ENCODE measurements around the gene BICDL1.
"Not testable (repeated sequence)": the region's sequence is repeated elsewhere in the genome, so short reads cannot be mapped to it uniquely, and the experiment has no call there.

BICDL1 gene

GRCh38 chr12:119988472-119989360, at the start of gene BICDL1:
Gene BICDL1, plus strand, starts transcription at chr12:119989236. Its CDS starts 633 bp downstream, at chr12:119989869.
- H3K27me3 Mint-ChIP-seq = no peaks in the 10 kb centered on the region
- peaks cover 9% of the 10 kb centered on the region for H3K4me1 Mint-ChIP-seq
- peak within 1 kb of the TSS; percentile 85 for H3K4me3 Mint-ChIP-seq
- ATAC-seq (ENCODE audit: low read depth) (peak; percentile 79), DNase-seq (ENCODE audit: low spot score in 2 of 2) (peak; percentile 94 to 95)
- H3K36me3 Mint-ChIP-seq = no peaks in the 10 kb centered on the region
- peak within 1 kb of the TSS; percentile 92 for H3K27ac Mint-ChIP-seq
- H3K9me3 Mint-ChIP-seq = no peaks in the 10 kb centered on the region

GRCh38 chr12:119940897-119941296, 48.1 kb upstream of the BICDL1 start:
- Mint-ChIP-seq H3K36me3 (no peaks in the 10 kb centered on the region), H3K4me1 (no peaks in the 10 kb centered on the region), H3K9me3 (no peaks in the 10 kb centered on the region), H3K27ac (no peak overlapping the region), H3K4me3 (no peak overlapping the region), H3K27me3 (peaks cover 6% of the 10 kb centered on the region)
- DNase-seq (ENCODE audit: low spot score in 2 of 2) = no peak
- no peak for ATAC-seq (ENCODE audit: low read depth)

GRCh38 chr12:119942386-119942785, 46.6 kb upstream of the BICDL1 start:
- DNase-seq (ENCODE audit: low spot score in 2 of 2) = no peak
- Mint-ChIP-seq H3K27ac (no peak overlapping the region), H3K36me3 (no peaks in the 10 kb centered on the region), H3K27me3 (peaks cover 6% of the 10 kb centered on the region), H3K9me3 (no peaks in the 10 kb centered on the region), H3K4me3 (no peak overlapping the region), H3K4me1 (no peaks in the 10 kb centered on the region)
- ATAC-seq (ENCODE audit: low read depth) = no peak

GRCh38 chr12:119946213-119946612, 42.8 kb upstream of the BICDL1 start:
- no peak for ATAC-seq (ENCODE audit: low read depth)
- H3K36me3 Mint-ChIP-seq = no peaks in the 10 kb centered on the region
- H3K4me1 Mint-ChIP-seq = no peaks in the 10 kb centered on the region
- H3K27me3 Mint-ChIP-seq = peaks cover 8% of the 10 kb centered on the region
- no peak overlapping the region for H3K27ac Mint-ChIP-seq
- DNase-seq (ENCODE audit: low spot score in 2 of 2) = no peak
- H3K9me3 Mint-ChIP-seq = no peaks in the 10 kb centered on the region
- no peak overlapping the region for H3K4me3 Mint-ChIP-seq

GRCh38 chr12:119949145-119949544, 39.9 kb upstream of the BICDL1 start:
- no peaks in the 10 kb centered on the region for H3K9me3 Mint-ChIP-seq

GRCh38 chr12:119949594-119949993, 39.4 kb upstream of the BICDL1 start:
- Mint-ChIP-seq H3K4me1 (no peaks in the 10 kb centered on the region), H3K36me3 (no peaks in the 10 kb centered on the region), H3K27me3 (peaks cover 6% of the 10 kb centered on the region), H3K27ac (no peak overlapping the region), H3K9me3 (no peaks in the 10 kb centered on the region), H3K4me3 (no peak overlapping the region)
- ATAC-seq (ENCODE audit: low read depth) (no peak), DNase-seq (ENCODE audit: low spot score in 2 of 2) (no peak)

More at GRCh38 chr12:119949145-119949544, 39.9 kb upstream of the BICDL1 start:
- Mint-ChIP-seq H3K36me3 (no peaks in the 10 kb centered on the region), H3K4me3 (no peak overlapping the region), H3K27ac (no peak overlapping the region), H3K4me1 (no peaks in the 10 kb centered on the region), H3K27me3 (peaks cover 6% of the 10 kb centered on the region)
- ATAC-seq (ENCODE audit: low read depth) (no peak), DNase-seq (ENCODE audit: low spot score in 2 of 2) (no peak)

GRCh38 chr12:119956047-119956446, 33.0 kb upstream of the BICDL1 start:
- ATAC-seq (ENCODE audit: low read depth) = no peak

GRCh38 chr12:119957135-119957534, 31.9 kb upstream of the BICDL1 start:
- no peak overlapping the region for H3K27ac Mint-ChIP-seq
- H3K4me1 Mint-ChIP-seq = no peaks in the 10 kb centered on the region
- H3K27me3 Mint-ChIP-seq = peaks cover 3% of the 10 kb centered on the region
- no peaks in the 10 kb centered on the region for H3K36me3 Mint-ChIP-seq
- ATAC-seq (ENCODE audit: low read depth) = no peak
- DNase-seq (ENCODE audit: low spot score in 2 of 2) = no peak
- peaks cover 10% of the 10 kb centered on the region for H3K9me3 Mint-ChIP-seq
- H3K4me3 Mint-ChIP-seq = no peak overlapping the region

More at GRCh38 chr12:119956047-119956446, 33.0 kb upstream of the BICDL1 start:
- Mint-ChIP-seq H3K27ac (no peak overlapping the region), H3K4me3 (no peak overlapping the region), H3K36me3 (no peaks in the 10 kb centered on the region), H3K4me1 (no peaks in the 10 kb centered on the region), H3K9me3 (peaks cover 10% of the 10 kb centered on the region), H3K27me3 (peaks cover 3% of the 10 kb centered on the region)
- DNase-seq (ENCODE audit: low spot score in 2 of 2) = no peak

- peaks cover 10% of the 10 kb centered on the region for H3K9me3 Mint-ChIP-seq
- H3K4me1 Mint-ChIP-seq = no peaks in the 10 kb centered on the region
- no peaks in the 10 kb centered on the region for H3K36me3 Mint-ChIP-seq
- no peak for ATAC-seq (ENCODE audit: low read depth)
- no peak overlapping the region for H3K4me3 Mint-ChIP-seq
- no peak overlapping the region for H3K27ac Mint-ChIP-seq
- DNase-seq (ENCODE audit: low spot score in 2 of 2) = no peak
- H3K27me3 Mint-ChIP-seq = peaks cover 5% of the 10 kb centered on the region
These were observed 29.6 kb upstream of the BICDL1 start for GRCh38 chr12:119959435-119959834.

GRCh38 chr12:119964123-119964522, 24.9 kb upstream of the BICDL1 start:
- H3K36me3 Mint-ChIP-seq = no peaks in the 10 kb centered on the region

GRCh38 chr12:119964929-119965328, 24.1 kb upstream of the BICDL1 start:
- no peaks in the 10 kb centered on the region for H3K4me1 Mint-ChIP-seq
- H3K4me3 Mint-ChIP-seq = no peak overlapping the region
- ATAC-seq (ENCODE audit: low read depth) (no peak), DNase-seq (ENCODE audit: low spot score in 2 of 2) (no peak)
- no peaks in the 10 kb centered on the region for H3K9me3 Mint-ChIP-seq
- H3K27me3 Mint-ChIP-seq = peaks cover 5% of the 10 kb centered on the region
- H3K36me3 Mint-ChIP-seq = no peaks in the 10 kb centered on the region
- no peak overlapping the region for H3K27ac Mint-ChIP-seq

More at GRCh38 chr12:119964123-119964522, 24.9 kb upstream of the BICDL1 start:
- H3K4me1 Mint-ChIP-seq = no peaks in the 10 kb centered on the region
- no peak for DNase-seq (ENCODE audit: low spot score in 2 of 2)
- no peaks in the 10 kb centered on the region for H3K9me3 Mint-ChIP-seq
- no peak overlapping the region for H3K27ac Mint-ChIP-seq
- ATAC-seq (ENCODE audit: low read depth) = no peak
- peaks cover 5% of the 10 kb centered on the region for H3K27me3 Mint-ChIP-seq
- H3K4me3 Mint-ChIP-seq = no peak overlapping the region

GRCh38 chr12:119980242-119980641, 8.8 kb upstream of the BICDL1 start:
- Mint-ChIP-seq H3K9me3 (no peaks in the 10 kb centered on the region), H3K4me3 (no peak overlapping the region)

GRCh38 chr12:119980702-119981101, 8.3 kb upstream of the BICDL1 start:
- not testable (repeated sequence) for H3K27ac Mint-ChIP-seq; ATAC-seq (ENCODE audit: low read depth)

More at GRCh38 chr12:119980242-119980641, 8.8 kb upstream of the BICDL1 start:
- ATAC-seq (ENCODE audit: low read depth) (no peak), DNase-seq (ENCODE audit: low spot score in 2 of 2) (no peak)
- Mint-ChIP-seq H3K27ac (no peak overlapping the region), H3K4me1 (no peaks in the 10 kb centered on the region), H3K27me3 (peaks cover 9% of the 10 kb centered on the region), H3K36me3 (no peaks in the 10 kb centered on the region)

GRCh38 chr12:119989361-119989730, 310 bp downstream of the BICDL1 start:
- H3K27ac Mint-ChIP-seq = no peak overlapping the region
- H3K9me3 Mint-ChIP-seq = no peaks in the 10 kb centered on the region
- no peaks in the 10 kb centered on the region for H3K36me3 Mint-ChIP-seq
- DNase-seq (ENCODE audit: low spot score in 2 of 2) (no peak), ATAC-seq (ENCODE audit: low read depth) (peak; percentile 37)
- no peaks in the 10 kb centered on the region for H3K27me3 Mint-ChIP-seq
- H3K4me3 Mint-ChIP-seq = peak overlapping the region; percentile 84
- peaks cover 9% of the 10 kb centered on the region for H3K4me1 Mint-ChIP-seq

More at GRCh38 chr12:119980702-119981101, 8.3 kb upstream of the BICDL1 start:
- H3K36me3 Mint-ChIP-seq; H3K4me1 Mint-ChIP-seq; H3K27me3 Mint-ChIP-seq; H3K4me3 Mint-ChIP-seq; DNase-seq (ENCODE audit: low spot score in 2 of 2); H3K9me3 Mint-ChIP-seq: not testable (repeated sequence)

Measured in memory B cell (primary cell).